NCI-H2081 treated with DMSO at 0.1 percent for 48 hours (cell line): Measurements from ENCODE around the gene SFMBT2.

Experiments used
- DNase-seq: peaks from one replicate; lab custom pipeline; 2025; lab: John Stamatoyannopoulos, UW

SFMBT2 gene

GRCh38 chr10:7364474-7364873, 46.4 kb downstream of the SFMBT2 start:
- no peak for DNase-seq

DNA sequence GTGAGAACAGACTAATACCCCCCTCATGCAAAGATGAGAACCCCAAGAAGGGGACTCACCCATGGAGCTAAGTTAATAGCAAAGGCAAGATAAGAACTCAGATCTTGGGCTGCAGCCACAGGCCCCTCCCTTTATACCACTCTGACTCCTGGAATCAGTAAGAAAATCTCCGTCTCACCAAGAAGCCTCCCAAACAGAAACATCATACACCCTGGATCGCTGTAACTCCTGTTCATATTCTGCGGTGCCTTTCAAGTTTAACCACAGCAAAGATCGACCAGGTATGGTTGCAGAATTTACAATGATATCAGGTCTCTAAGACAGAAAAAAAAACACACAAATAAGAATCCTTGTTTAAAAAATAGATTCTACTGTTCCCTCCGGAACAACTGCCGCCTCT, 47.1 kb downstream of the SFMBT2 start:
- DNase-seq = no peak

DNA sequence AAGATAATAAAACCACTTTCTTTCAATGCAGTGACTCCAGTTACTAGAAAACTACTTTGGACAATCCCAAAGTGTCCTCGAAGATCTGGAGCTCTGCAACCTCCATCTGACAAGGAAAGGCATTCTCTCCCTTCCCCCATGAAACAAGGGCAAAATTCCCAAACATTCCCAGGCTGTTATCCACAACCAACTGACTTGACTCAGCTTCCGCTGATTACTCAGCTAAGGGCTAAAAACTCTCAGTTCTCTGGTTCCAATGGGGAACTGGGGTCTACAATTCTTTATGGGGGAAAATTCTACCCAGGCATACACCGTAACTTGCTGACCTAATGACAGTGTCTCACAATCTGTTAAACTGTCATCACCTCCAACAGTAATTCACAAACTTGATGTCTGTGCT, 48.4 kb downstream of the SFMBT2 start:
- DNase-seq = no peak

DNA sequence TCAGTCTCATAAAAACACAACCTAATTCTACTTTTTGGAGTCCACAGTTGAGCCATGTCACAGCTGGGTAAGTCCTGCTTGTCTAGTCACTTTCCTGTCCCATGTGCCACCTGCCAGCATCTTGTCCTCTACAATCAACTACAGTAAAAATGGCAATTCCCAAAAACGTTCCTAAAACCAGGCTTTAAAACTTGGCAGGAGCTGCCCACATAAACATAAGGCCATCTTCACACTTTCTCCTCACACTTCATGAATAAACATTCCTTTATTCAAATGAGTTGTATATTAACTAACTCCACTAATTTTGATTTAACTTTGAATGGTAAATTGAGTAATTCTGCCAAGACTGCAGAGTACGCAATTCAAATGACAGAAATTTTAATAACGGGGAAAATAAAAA, 49.5 kb downstream of the SFMBT2 start:
- DNase-seq = no peak

GRCh38 chr10:7359954-7360353, 50.9 kb downstream of the SFMBT2 start:
- DNase-seq = no peak

DNA sequence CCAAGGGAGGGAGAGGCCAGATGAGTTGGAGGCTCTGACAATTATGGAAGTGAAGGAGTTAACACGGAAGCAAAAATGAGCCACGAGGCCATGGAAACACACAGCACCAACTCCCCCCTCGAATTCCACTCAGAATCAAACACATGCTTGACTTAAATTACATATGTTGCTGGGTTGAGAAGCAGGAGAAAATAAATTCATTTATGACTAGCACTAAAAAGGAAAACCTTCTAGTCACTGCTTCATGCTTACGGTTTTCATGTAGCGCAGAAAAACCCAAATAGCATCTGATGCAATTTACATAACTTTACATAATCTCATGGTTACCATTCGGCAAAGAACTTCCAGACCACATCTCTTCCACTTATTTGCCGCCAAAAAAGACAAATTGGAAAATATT, 51.5 kb downstream of the SFMBT2 start:
- DNase-seq = no peak

DNA sequence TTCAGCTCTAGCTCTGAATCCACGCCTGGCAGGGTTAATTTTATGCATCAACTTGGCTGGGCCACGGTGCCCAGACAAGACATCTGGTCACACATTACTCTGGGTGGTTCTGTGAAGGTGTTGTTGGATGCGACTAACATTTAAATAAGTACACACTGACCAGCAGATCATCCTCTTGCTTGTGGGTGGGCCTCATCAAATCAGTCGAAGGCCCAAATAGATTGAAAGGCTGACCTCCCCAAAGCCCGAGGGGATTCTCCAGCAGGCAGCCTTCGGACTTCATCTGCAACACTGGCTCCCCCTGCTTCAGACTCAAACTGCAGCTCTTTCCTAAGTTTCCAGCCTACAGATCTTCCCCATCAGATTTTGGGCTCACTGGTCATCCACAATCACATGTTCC, 53.6 kb downstream of the SFMBT2 start:
- no peak for DNase-seq

- DNase-seq = no peak
Measured at GRCh38 chr10:7354330-7355047, 56.3 kb downstream of the SFMBT2 start.

GRCh38 chr10:7351894-7352293, 58.9 kb downstream of the SFMBT2 start:
- DNase-seq = no peak

- DNase-seq = no peak
Measured at GRCh38 chr10:7350541-7351195, 60.2 kb downstream of the SFMBT2 start.

DNA sequence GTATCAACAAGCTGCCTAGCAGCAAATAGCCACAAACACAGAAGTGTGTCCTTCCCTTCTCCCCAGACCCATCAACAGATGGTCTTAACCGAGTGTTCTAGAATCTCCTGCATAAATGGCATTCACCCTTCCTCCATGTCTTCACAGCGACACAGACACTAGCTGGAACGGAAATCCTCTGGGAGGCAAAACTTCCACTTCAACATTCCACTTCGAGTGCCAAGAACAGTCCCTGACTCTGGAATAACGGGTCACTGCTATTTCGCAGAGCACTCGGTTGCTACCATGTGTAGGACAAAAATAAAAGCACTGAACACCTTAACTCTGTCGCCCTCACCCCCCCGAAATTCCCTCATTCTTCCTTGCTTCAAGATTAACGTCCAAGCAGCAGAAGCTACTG, 65.1 kb downstream of the SFMBT2 start:
- no peak for DNase-seq

DNA sequence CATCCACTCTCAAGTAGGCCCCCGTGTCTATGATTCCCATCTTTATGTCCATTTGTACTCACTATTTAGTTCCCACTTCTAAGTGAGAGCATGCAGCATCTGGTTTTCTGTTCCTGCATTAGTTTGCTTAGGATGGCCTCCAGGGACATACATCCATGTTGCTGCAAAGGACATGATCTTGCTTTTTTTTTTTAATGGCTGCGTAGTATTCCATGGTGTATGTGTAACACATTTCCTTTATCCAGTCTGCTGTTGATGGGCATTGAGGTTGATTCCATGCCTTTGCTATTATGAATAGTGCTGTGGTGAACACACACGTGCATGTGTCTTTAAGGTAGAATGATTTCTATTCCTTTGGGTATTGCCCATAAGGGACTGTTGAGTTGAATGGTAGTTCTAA, 67.8 kb downstream of the SFMBT2 start:
- no peak for DNase-seq

DNA sequence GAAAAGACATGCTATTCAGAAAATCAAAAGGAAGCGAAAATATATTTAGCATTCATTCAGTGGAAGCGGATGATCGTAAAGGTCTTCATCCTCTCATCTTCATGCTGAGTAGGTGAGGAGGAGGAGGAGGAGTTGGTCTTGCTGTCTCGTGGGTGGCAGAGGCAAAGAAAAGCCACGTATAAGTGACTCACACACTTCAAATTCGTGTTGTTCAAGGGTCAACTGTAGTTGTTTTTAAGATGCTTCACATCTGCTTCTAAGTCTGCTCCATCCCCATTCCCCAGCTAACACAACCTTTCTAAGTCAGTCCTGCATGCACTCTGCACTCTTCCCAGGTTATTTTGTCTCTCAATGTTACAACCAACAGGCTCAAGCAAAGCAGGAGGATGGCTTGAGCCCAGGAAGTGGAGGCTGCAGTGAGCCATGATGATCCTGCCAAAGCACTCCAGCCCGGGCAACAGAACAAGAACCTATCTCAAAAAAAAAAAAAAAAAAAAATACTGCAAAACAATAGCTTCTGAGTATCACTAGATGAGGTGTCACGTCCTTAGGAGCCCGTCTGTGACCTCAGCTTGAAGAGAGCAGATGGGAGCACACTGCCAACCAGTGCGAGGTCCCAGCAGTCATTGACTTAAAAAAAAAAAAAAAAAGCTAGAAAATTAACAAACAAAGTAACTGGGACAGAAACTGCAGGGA, 70.5 kb downstream of the SFMBT2 start:
- DNase-seq = no peak

- DNase-seq = no peak
Measured at GRCh38 chr10:7339510-7339909, 71.3 kb downstream of the SFMBT2 start.

GRCh38 chr10:7338469-7338868, 72.4 kb downstream of the SFMBT2 start:
- no peak for DNase-seq

DNA sequence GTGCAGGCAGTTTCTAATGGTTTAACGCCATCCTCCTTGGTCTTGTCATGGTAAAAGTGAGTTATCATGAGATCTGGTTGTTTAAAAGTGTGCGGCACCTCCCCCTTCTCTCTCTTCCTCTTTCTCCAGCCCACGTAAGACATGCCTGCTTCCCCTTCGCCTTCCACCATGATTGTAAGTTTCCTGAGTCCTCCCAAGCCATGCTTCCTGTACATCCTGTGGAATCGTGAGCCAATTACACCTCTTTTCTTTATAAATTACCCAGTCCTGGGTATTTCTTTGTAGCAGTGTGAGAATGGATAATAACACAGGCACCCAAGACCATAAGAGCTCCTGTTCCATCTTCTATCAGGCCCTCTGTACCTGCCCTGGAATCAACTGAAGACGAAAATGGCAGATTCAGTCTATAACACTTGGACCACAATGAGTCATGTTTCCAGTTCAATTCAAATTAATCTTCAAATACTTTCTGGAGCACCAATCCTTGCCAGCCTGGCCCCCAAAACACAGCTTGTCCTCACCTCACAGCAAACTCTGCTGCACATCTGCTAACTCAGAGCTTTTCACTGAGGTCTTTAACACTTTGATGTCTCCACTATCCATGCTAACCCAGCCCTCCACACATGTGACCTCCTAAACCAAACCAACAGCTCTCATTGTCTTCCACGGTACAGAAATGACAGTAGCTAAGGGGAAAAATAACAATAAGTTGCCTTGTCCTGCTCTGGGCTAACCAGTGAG, 73.2 kb downstream of the SFMBT2 start:
- no peak for DNase-seq

- no peak for DNase-seq
Measured at GRCh38 chr10:7335977-7336376, 74.9 kb downstream of the SFMBT2 start.

GRCh38 chr10:7334642-7334964, 76.2 kb downstream of the SFMBT2 start:
- DNase-seq = no peak

DNA sequence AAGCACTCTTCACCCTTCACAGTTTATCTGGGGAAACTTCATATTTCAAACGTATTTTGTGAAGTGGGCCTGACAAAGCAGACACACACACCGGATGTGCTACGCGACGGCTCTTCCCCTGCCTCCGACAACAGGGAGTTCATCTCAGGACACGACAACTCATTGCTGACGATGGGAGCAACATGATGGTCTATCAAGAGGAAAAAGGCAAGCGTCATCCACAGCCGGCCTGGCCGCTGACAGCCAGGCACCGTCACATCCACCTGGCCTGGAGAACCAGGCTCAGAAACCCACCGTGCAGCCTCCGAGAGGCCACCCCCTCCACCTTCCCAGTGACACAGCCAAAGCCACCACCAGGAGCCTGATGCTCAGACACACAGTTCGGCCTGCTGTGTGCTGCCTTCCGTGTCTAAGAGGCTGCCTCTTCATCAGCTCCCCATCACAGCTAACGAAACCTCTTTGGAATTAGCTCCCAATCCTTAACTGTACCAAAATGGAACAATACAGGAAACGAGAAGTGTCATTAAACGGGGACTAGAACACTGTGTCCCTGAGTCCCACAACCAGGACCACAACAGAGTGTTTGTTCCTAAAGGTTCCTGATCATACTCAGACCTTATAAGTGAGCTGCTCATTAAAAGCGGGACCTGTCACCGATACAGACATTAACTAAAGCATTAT, 76.7 kb downstream of the SFMBT2 start:
- DNase-seq = no peak

DNA sequence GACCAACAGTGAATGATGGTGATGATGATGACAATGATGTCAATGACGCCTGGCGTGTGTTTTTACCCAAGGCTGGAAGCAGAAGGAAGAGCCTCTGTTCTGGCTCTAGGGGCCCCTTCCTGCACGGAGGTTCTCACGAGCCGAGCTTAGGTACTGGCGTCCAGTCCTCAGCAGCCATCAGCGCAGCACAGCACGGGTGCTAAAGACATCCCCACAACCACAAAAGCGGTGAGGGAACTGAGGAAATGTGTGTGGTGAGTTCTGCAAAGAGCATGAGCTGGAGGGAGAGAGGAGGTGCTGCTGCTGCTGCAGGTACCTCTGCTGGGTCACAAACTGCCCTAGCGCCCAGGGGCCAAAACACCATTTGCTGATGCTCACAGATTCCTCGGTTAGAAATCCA, 81.6 kb downstream of the SFMBT2 start:
- no peak for DNase-seq

GRCh38 chr10:7327885-7328284, 82.9 kb downstream of the SFMBT2 start:
- DNase-seq = no peak

DNA sequence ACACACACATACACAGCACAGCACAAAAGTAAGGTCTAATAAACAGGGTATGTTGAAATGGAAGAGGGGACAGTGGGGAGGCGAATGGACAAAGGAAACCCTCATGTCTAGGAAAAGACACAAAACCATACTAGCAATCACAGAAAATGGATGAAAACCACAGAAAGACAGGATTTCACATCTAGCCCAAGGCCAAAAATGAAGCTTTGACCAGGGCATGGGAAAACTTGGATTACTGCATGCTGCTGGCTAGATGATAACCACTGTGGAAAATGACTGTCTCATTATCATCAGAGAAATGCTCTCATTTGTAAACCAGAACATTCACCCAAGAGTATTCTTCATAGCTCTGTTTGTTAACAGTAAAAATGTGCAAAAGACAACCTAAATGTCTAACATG, 88.2 kb downstream of the SFMBT2 start:
- DNase-seq = no peak
